ENCODE data around the gene DVL1.

The DVL1 gene

DNA sequence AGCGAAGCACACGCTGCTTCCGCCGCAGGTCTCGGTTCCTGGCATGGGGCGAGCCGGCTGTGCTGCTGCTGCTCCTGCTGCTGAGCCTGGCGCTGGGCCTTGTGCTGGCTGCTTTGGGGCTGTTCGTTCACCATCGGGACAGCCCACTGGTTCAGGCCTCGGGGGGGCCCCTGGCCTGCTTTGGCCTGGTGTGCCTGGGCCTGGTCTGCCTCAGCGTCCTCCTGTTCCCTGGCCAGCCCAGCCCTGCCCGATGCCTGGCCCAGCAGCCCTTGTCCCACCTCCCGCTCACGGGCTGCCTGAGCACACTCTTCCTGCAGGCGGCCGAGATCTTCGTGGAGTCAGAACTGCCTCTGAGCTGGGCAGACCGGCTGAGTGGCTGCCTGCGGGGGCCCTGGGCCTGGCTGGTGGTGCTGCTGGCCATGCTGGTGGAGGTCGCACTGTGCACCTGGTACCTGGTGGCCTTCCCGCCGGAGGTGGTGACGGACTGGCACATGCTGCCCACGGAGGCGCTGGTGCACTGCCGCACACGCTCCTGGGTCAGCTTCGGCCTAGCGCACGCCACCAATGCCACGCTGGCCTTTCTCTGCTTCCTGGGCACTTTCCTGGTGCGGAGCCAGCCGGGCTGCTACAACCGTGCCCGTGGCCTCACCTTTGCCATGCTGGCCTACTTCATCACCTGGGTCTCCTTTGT is 15.5 kb downstream of the DVL1 start:
- DNase-seq (ENCODE audit: low read depth) = no peak
- TF ChIP-seq, protein P1, sequence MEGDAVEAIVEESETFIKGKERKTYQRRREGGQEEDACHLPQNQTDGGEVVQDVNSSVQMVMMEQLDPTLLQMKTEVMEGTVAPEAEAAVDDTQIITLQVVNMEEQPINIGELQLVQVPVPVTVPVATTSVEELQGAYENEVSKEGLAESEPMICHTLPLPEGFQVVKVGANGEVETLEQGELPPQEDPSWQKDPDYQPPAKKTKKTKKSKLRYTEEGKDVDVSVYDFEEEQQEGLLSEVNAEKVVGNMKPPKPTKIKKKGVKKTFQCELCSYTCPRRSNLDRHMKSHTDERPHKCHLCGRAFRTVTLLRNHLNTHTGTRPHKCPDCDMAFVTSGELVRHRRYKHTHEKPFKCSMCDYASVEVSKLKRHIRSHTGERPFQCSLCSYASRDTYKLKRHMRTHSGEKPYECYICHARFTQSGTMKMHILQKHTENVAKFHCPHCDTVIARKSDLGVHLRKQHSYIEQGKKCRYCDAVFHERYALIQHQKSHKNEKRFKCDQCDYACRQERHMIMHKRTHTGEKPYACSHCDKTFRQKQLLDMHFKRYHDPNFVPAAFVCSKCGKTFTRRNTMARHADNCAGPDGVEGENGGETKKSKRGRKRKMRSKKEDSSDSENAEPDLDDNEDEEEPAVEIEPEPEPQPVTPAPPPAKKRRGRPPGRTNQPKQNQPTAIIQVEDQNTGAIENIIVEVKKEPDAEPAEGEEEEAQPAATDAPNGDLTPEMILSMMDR (conservative IDR thresholded peaks at IDR 0.05; ENCODE audit: low read length) = no peak
- H3K4me3 ChIP-seq (ENCODE audit: low read length) = no peak overlapping the region

GRCh38 chr1:1332774-1333480 is 16.3 kb downstream of the DVL1 start:
- H3K4me3 ChIP-seq (ENCODE audit: low read length) = no peak overlapping the region
- TF ChIP-seq, protein P1 (conservative IDR thresholded peaks at IDR 0.05; ENCODE audit: low read length) = no peak
- no peak for DNase-seq (ENCODE audit: low read depth)

- H3K4me3 ChIP-seq (ENCODE audit: low read length) = no peak overlapping the region
- TF ChIP-seq, protein P1 (conservative IDR thresholded peaks at IDR 0.05; ENCODE audit: low read length) = no peak
- DNase-seq (ENCODE audit: low read depth) = no peak
Observed at GRCh38 chr1:1332031-1332755, 17.0 kb downstream of the DVL1 start.

DNA sequence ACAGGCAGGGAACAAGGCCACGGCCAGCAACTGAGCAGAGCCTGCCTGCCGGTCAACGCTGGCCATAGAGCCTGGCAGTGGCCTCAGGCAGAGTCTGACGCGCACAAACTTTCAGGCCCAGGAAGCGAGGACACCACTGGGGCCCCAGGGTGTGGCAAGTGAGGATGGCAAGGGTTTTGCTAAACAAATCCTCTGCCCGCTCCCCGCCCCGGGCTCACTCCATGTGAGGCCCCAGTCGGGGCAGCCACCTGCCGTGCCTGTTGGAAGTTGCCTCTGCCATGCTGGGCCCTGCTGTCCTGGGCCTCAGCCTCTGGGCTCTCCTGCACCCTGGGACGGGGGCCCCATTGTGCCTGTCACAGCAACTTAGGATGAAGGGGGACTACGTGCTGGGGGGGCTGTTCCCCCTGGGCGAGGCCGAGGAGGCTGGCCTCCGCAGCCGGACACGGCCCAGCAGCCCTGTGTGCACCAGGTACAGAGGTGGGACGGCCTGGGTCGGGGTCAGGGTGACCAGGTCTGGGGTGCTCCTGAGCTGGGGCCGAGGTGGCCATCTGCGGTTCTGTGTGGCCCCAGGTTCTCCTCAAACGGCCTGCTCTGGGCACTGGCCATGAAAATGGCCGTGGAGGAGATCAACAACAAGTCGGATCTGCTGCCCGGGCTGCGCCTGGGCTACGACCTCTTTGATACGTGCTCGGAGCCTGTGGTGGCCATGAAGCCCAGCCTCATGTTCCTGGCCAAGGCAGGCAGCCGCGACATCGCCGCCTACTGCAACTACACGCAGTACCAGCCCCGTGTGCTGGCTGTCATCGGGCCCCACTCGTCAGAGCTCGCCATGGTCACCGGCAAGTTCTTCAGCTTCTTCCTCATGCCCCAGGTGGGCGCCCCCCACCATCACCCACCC is 17.9 kb downstream of the DVL1 start, which contains the start of gene TAS1R3:
TSS of gene TAS1R3 (plus strand) at position 213 of the 898 bp plus-strand sequence. CDS start at position 279, 66 bp downstream.
- TF ChIP-seq, protein P1 (conservative IDR thresholded peaks at IDR 0.05; ENCODE audit: low read length) = no peak
- no peak for DNase-seq (ENCODE audit: low read depth)
- H3K4me3 ChIP-seq (ENCODE audit: low read length) = no peak within 1 kb of the TSS

- TF ChIP-seq, protein P1 (conservative IDR thresholded peaks at IDR 0.05; ENCODE audit: low read length) = no peak
- no peak overlapping the region for H3K4me3 ChIP-seq (ENCODE audit: low read length)
- no peak for DNase-seq (ENCODE audit: low read depth)
Observed at GRCh38 chr1:1330366-1331067, 18.7 kb downstream of the DVL1 start.

All from AG10803 (cell line).